22Rv1 (cell line): ENCODE measurements around the gene MCRIP1.

ENCODE experiments used
- ZFX ChIP-seq: fragments of 450-650 bp; IDR thresholded peaks from 2 replicates; pipeline ENCODE4 v1.6.1; 2017; ENCODE audit warnings: antibody characterized with exemption, borderline replicate concordance
- TF ChIP-seq, protein P1 (sequence below): fragments of 450-650 bp; IDR thresholded peaks from 2 replicates; pipeline ENCODE4 v1.5.1; 2017; ENCODE audit warnings: mild to moderate bottlenecking

DNA sequence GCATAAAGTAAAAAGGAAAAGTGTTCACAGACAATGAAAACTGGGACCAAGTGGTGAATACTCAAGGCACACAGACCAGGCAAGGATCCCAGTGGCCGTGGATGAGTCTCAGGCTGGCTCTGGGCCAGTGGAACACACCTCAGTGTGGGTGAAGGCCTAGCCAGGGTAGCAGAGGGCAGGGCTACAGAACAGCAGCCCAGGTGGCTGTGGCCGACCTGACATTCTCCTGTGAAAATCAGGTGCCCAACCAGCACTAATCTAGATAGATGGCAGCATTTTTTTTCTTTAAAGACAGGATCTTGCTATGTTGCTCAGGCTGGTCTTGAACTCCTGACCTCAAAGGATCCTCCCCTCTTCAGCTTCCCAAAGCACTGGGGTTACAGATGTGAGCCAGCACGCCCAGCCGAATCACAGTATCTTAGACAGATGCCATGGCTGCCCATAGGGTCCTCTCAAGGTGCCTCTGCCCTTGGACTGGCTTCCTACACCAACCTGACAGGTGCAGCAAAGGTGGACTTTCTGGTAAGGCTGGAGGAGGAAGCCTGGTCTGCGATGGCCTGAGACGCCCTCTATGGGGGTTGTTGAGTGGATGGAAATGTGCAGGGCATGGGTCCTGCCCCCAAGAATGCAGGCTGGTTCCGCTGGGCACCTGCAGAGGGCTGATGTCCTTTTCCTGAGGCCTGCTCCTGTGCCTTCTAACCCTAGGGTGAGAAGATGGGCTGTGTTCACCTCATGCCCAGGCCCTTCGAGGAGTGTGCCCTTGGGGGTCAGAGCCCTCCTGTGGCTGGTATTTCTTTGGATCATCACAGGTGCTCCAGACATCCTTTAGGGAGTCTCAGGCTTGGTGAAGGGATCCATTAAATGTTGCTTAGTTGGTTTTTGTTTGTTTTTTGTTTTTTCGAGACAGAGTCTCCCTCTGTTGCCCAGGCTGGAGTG is 31.0 kb upstream of the MCRIP1 start:
- TF ChIP-seq, protein P1, sequence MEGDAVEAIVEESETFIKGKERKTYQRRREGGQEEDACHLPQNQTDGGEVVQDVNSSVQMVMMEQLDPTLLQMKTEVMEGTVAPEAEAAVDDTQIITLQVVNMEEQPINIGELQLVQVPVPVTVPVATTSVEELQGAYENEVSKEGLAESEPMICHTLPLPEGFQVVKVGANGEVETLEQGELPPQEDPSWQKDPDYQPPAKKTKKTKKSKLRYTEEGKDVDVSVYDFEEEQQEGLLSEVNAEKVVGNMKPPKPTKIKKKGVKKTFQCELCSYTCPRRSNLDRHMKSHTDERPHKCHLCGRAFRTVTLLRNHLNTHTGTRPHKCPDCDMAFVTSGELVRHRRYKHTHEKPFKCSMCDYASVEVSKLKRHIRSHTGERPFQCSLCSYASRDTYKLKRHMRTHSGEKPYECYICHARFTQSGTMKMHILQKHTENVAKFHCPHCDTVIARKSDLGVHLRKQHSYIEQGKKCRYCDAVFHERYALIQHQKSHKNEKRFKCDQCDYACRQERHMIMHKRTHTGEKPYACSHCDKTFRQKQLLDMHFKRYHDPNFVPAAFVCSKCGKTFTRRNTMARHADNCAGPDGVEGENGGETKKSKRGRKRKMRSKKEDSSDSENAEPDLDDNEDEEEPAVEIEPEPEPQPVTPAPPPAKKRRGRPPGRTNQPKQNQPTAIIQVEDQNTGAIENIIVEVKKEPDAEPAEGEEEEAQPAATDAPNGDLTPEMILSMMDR: no peak
- TF ChIP-seq ZFX: no peak
